ENCODE data around the gene LYZ. TPM values are rescaled to one million over a fixed set of nuclear protein-coding genes. Genes with fewer than 3 reads are reported as not detected.
A peak's percentile ranks its signal among the peaks of the same experiment; 100 is the strongest.

The LYZ gene
- total and polyA plus RNA-seq, 9 of the 15 experiments (the other 6 are each of a cell fraction or from before 2014, with no cell fraction given), result 27.2 to 96.3 (median 42.1) TPM

DNA sequence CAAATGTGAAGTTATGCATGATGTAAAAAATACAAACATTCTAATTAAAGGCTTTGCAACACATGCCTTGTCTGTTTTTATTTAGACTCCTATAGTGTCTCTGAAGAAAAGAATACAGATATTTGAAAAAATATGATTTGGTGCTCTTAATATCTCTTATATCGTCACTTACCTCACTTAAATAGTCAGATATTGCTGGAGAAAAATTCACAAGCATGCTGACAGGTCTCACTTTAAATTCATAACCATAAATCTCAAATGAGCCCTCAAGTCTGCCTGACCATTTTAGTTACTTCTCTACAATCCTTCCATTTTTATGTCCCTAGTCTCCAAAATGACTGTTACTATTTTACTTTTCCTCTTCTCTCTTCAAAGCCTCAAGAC is 6.0 kb downstream of the LYZ start:
- WGBS (ENCODE audit: insufficient coverage, low coverage, missing lambda C conversion rate), result 58% methylated on average over 1 of the region's 1 CpG
- FAIRE-seq, result no peak

More for the DNA sequence above, 6.0 kb downstream of the LYZ start:
- TF ChIP-seq, protein P1, sequence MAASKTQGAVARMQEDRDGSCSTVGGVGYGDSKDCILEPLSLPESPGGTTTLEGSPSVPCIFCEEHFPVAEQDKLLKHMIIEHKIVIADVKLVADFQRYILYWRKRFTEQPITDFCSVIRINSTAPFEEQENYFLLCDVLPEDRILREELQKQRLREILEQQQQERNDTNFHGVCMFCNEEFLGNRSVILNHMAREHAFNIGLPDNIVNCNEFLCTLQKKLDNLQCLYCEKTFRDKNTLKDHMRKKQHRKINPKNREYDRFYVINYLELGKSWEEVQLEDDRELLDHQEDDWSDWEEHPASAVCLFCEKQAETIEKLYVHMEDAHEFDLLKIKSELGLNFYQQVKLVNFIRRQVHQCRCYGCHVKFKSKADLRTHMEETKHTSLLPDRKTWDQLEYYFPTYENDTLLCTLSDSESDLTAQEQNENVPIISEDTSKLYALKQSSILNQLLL (CRISPR knock-in tag; IDR thresholded peaks at IDR 0.05; ENCODE audit: borderline replicate concordance), result no peak
- TF ChIP-seq, protein P2, sequence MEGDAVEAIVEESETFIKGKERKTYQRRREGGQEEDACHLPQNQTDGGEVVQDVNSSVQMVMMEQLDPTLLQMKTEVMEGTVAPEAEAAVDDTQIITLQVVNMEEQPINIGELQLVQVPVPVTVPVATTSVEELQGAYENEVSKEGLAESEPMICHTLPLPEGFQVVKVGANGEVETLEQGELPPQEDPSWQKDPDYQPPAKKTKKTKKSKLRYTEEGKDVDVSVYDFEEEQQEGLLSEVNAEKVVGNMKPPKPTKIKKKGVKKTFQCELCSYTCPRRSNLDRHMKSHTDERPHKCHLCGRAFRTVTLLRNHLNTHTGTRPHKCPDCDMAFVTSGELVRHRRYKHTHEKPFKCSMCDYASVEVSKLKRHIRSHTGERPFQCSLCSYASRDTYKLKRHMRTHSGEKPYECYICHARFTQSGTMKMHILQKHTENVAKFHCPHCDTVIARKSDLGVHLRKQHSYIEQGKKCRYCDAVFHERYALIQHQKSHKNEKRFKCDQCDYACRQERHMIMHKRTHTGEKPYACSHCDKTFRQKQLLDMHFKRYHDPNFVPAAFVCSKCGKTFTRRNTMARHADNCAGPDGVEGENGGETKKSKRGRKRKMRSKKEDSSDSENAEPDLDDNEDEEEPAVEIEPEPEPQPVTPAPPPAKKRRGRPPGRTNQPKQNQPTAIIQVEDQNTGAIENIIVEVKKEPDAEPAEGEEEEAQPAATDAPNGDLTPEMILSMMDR (IDR thresholded peaks at IDR 0.05 in 2 of 3, conservative IDR thresholded peaks at IDR 0.05 in 1 of 3; ENCODE audit: insufficient read depth in 2 of 3, low read depth in 1 of 3, low read length in 3 of 3), result no peak
- TF ChIP-seq ZNF75A (CRISPR knock-in tag; IDR thresholded peaks at IDR 0.05) (no peak), NFE2 (IDR thresholded peaks at IDR 0.05; ENCODE audit: low read depth) (no peak), DDX20 (tag; IDR thresholded peaks at IDR 0.05; ENCODE audit: low read depth) (no peak)
- ChIA-PET CTCF (ENCODE audit: low intra/inter-chr PET ratio) (no interaction called here), POLR2A (no interaction called here)
- DNase-seq (ENCODE audit: extremely low read depth in 1 of 4, low spot score in 3 of 4) (no peak), ATAC-seq (no peak)
- 0 out of 4 replicates have a peak overlapping the region, but pooled peaks of 1 of the 2 experiments have one; percentile 7 for H3K9ac ChIP-seq (ENCODE audit: insufficient read depth in 1 of 2, low read depth in 2 of 2, low read length in 2 of 2)
- H3K27ac ChIP-seq (ENCODE audit: extremely low read depth, low read depth, low read length), result peak overlapping the region; percentile 40; the same call in 1 of the 3 replicates
- no peaks in the 10 kb centered on the region for H3K9me3 ChIP-seq (replicated peaks; ENCODE audit: control insufficient read depth, insufficient read depth, low read depth, low read length)
- H3K9me1 ChIP-seq (ENCODE audit: control insufficient read depth, insufficient read depth, low read length), result no peaks in the 10 kb centered on the region
- H3K36me3 ChIP-seq (ENCODE audit: control insufficient read depth, insufficient read depth, low read length), result no peaks in the 10 kb centered on the region
- no peaks in the 10 kb centered on the region for H3K79me2 ChIP-seq (ENCODE audit: control insufficient read depth, insufficient read depth, low read length)
- intact Hi-C loops (cut with micrococcal nuclease), result loop anchor here (10.0 kb wide), 2 partner anchors 121 to 199 kb away; partner anchors contain the start of gene FRS2
- no TSS peak for BruUV-seq (replicated peaks)
- in situ Hi-C loops (cut with MboI), result loop anchor here (10.0 kb wide), 1 partner anchor 221 kb away; no protein-coding TSS in a partner anchor
- no peaks in the 10 kb centered on the region for H4K20me1 ChIP-seq (replicated peaks; ENCODE audit: control insufficient read depth, insufficient read depth, low read length)
- H3K27me3 ChIP-seq (ENCODE audit: control insufficient read depth in 2 of 2, insufficient read depth in 2 of 2, low read length in 2 of 2), result no peaks in the 10 kb centered on the region
- H3K4me2 ChIP-seq (ENCODE audit: insufficient read depth, low read length), result no peak overlapping the region; the same call in 1 of the 2 replicates
- H3K4me1 ChIP-seq (replicated peaks in 1 of 2; ENCODE audit: control insufficient read depth in 2 of 2, insufficient read depth in 2 of 2, low read length in 2 of 2), result peaks cover 5 to 12% of the 10 kb centered on the region in 2 experiments; a peak in 4 of 5 replicates
- H3K4me3 ChIP-seq, result no peak overlapping the region
- peak overlapping the region; percentile 81 for H2AFZ ChIP-seq (ENCODE audit: low read depth, low read length)
